ENCODE data around the gene ARMS2.

DNA sequence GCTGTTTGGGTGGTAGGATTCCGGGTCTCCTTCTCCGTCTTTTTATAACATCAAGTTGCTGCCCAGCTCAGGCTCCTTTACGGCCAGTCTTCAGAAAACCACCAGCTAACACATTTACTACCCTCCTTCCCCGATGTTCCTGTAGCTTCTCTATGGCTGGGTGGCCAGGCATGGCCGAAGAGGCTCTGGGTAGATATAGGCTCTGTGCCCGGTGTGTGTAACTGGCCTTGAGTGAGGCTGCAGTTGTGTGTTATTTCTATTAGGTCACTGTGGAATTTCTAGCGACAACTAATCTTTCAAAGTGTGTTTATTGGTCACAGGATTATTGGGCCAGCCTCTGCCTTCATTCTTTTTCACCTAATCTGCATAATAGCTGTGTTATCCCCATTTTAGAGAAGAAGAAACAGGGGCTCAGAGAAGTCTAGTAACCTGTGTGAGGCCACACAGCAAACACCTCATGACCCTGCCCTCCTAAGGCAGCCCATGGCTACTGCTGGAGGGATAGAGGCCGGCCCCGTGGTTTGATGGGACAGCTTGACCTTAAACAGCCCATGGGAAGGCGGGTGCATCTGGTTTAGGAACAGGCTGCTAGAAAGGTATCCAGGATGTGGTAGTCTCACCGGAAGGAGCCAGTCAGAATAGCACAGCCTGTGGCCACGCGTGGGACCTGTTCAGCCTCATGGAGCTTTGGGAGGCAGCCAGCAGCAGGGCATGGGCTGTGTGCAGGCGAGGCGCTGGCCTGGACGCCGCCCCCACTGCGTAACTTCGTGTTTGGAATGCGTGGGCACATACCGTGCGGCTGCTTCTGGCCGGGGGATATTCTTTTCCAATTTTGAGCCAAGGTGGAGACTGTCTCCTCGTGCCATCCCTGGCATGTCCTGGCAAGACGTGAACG lies 36.6 kb downstream of the ARMS2 start:
- no peak for TF ChIP-seq EZH2phosphoT487 (IDR thresholded peaks at IDR 0.05)
- TF ChIP-seq CTCF (IDR thresholded peaks at IDR 0.05), result no peak
